ENCODE measurements around the gene DCLRE1A. TPM values are rescaled to one million over a fixed set of nuclear protein-coding genes. Genes with fewer than 3 reads are reported as not detected.

DCLRE1A gene
- total RNA-seq, 1 donor from 2014 or later: 5.7 TPM

DNA sequence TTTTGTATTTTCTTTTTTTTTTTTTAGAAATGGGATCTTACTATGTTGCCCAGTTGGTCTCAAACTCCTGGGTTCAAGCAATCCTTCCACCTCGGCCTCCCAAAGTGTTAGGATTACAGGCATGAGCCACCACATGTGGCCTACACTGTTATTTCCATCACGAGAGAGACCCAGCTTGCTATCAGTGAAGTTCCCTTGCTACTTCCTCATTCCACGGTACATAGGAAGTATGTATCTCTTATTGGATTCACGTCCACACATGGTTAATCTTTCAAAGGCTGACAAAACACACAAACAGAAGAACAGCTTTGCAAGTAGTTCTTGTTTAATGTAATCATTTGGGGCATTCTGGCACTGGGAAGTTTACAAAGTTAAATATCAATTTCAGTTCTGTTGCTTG lies 50.9 kb downstream of the DCLRE1A start:
- Mint-ChIP-seq H3K9me3 (ENCODE audit: low read depth) (no peaks in the 10 kb centered on the region), H3K27me3 (ENCODE audit: low read depth) (peaks cover 10% of the 10 kb centered on the region), H3K27ac (ENCODE audit: unreplicated experiment) (no peak overlapping the region), H3K4me1 (ENCODE audit: low read depth) (peaks cover 3% of the 10 kb centered on the region), H3K36me3 (ENCODE audit: low read depth) (no peaks in the 10 kb centered on the region), H3K4me3 (ENCODE audit: unreplicated experiment) (no peak overlapping the region)
- TF ChIP-seq, protein P1, sequence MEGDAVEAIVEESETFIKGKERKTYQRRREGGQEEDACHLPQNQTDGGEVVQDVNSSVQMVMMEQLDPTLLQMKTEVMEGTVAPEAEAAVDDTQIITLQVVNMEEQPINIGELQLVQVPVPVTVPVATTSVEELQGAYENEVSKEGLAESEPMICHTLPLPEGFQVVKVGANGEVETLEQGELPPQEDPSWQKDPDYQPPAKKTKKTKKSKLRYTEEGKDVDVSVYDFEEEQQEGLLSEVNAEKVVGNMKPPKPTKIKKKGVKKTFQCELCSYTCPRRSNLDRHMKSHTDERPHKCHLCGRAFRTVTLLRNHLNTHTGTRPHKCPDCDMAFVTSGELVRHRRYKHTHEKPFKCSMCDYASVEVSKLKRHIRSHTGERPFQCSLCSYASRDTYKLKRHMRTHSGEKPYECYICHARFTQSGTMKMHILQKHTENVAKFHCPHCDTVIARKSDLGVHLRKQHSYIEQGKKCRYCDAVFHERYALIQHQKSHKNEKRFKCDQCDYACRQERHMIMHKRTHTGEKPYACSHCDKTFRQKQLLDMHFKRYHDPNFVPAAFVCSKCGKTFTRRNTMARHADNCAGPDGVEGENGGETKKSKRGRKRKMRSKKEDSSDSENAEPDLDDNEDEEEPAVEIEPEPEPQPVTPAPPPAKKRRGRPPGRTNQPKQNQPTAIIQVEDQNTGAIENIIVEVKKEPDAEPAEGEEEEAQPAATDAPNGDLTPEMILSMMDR (IDR thresholded peaks at IDR 0.05): no peak
- DNase-seq (ENCODE audit: low spot score): no peak

DNA sequence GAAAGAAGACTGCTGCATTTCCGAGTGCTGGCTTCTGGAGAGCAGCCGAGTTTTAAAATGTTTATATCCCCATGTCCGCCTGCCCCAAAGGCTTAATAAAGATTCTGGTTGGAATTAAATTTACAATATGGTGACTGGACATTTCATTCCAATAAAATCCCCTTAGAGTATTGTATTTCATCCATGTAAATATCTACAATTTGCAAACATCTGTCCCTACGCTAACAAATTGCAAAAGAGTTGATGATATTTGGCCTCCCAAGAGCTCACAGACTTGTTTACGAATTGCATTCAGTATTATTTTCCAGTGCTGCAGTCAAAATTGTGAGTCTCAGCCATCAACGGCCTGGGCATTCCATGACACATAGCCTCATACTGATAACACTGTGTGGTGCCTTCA lies 52.3 kb downstream of the DCLRE1A start:
- DNase-seq (ENCODE audit: low spot score): no peak
- TF ChIP-seq, protein P1 (IDR thresholded peaks at IDR 0.05): no peak
- Mint-ChIP-seq H3K4me1 (ENCODE audit: low read depth) (peaks cover 3% of the 10 kb centered on the region), H3K27me3 (ENCODE audit: low read depth) (peaks cover 11% of the 10 kb centered on the region), H3K4me3 (ENCODE audit: unreplicated experiment) (no peak overlapping the region), H3K9me3 (ENCODE audit: low read depth) (no peaks in the 10 kb centered on the region), H3K27ac (ENCODE audit: unreplicated experiment) (no peak overlapping the region), H3K36me3 (ENCODE audit: low read depth) (no peaks in the 10 kb centered on the region)

DNA sequence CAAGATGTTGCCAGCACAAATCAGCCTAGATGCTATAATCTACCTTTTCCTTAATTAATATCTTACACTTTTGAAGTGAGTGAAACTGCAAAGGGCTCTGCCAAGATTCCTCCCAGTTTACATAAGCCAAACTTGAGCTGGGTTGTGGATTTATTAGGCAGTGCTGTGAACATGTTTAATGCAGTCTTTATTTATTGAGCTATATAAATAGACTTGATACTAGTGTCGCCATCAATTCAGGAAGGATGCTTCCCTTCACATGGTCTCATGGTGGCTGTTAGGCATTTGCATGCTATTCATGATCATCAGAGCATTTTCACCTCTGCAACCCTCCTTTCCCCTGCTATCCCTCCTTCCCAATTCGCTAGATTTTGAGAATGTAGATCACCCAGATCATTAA lies 62.2 kb downstream of the DCLRE1A start:
- Mint-ChIP-seq H3K4me1 (ENCODE audit: low read depth) (peaks cover 13% of the 10 kb centered on the region), H3K36me3 (ENCODE audit: low read depth) (no peaks in the 10 kb centered on the region), H3K27me3 (ENCODE audit: low read depth) (peaks cover 2% of the 10 kb centered on the region), H3K27ac (ENCODE audit: unreplicated experiment) (no peak overlapping the region), H3K9me3 (ENCODE audit: low read depth) (no peaks in the 10 kb centered on the region), H3K4me3 (ENCODE audit: unreplicated experiment) (no peak overlapping the region)
- TF ChIP-seq, protein P1 (IDR thresholded peaks at IDR 0.05): no peak
- DNase-seq (ENCODE audit: low spot score): no peak

DNA sequence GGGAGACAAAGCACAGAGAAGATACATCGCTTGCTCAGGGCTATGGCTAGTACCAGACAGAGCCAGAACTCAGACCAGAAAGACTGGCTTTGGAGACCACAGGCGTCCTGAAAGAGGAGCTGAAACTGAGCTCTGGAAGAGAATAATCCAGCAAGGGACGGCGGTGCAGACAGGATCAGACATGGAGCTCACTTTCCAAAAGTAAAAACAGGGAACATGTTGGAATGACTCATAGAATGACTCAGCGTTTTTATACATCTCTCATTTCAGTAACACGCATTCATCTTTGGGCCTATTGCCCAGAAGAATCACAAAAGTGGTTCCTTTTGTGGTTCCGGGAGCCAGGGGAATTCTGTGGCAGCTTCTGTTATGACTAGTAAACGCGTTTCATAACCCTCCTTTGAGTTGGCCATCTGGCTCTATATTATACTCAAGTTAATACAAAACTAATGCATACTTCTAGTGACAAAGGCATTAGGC lies 65.2 kb downstream of the DCLRE1A start:
- no peak for DNase-seq (ENCODE audit: low spot score)
- H3K27ac Mint-ChIP-seq (ENCODE audit: unreplicated experiment): peak overlapping the region; percentile 97

More for the DNA sequence above, 65.2 kb downstream of the DCLRE1A start:
- Mint-ChIP-seq H3K27me3 (ENCODE audit: low read depth) (no peaks in the 10 kb centered on the region), H3K4me3 (ENCODE audit: unreplicated experiment) (no peak overlapping the region), H3K4me1 (ENCODE audit: low read depth) (peaks cover 13% of the 10 kb centered on the region), H3K9me3 (ENCODE audit: low read depth) (no peaks in the 10 kb centered on the region), H3K36me3 (ENCODE audit: low read depth) (no peaks in the 10 kb centered on the region)
- TF ChIP-seq, protein P1 (IDR thresholded peaks at IDR 0.05): no peak

Other genes starting within 250 kb of the DCLRE1A start
- gene NRAP, start 190.0 kb downstream of the DCLRE1A start, total RNA-seq: not detected in 3 replicates
- gene CASP7, start 174.2 kb downstream of the DCLRE1A start, total RNA-seq: 24.0 to 30.4 TPM (median 26.2 TPM) in 3 replicates
- gene PLEKHS1, start 102.4 kb downstream of the DCLRE1A start, total RNA-seq: not detected in 3 replicates
- 26.3 to 47.2 TPM (median 29.2 TPM) in 3 replicates for gene NHLRC2, start 579 bp upstream of the DCLRE1A start, total RNA-seq
- 0.07 to 0.65 TPM (median 0.15 TPM) in 3 replicates for gene ADRB1, start 189.8 kb upstream of the DCLRE1A start, total RNA-seq

Measured in chondrocyte (in vitro differentiated cells).